Measurements from ENCODE around the gene ZNF195.

DNA sequence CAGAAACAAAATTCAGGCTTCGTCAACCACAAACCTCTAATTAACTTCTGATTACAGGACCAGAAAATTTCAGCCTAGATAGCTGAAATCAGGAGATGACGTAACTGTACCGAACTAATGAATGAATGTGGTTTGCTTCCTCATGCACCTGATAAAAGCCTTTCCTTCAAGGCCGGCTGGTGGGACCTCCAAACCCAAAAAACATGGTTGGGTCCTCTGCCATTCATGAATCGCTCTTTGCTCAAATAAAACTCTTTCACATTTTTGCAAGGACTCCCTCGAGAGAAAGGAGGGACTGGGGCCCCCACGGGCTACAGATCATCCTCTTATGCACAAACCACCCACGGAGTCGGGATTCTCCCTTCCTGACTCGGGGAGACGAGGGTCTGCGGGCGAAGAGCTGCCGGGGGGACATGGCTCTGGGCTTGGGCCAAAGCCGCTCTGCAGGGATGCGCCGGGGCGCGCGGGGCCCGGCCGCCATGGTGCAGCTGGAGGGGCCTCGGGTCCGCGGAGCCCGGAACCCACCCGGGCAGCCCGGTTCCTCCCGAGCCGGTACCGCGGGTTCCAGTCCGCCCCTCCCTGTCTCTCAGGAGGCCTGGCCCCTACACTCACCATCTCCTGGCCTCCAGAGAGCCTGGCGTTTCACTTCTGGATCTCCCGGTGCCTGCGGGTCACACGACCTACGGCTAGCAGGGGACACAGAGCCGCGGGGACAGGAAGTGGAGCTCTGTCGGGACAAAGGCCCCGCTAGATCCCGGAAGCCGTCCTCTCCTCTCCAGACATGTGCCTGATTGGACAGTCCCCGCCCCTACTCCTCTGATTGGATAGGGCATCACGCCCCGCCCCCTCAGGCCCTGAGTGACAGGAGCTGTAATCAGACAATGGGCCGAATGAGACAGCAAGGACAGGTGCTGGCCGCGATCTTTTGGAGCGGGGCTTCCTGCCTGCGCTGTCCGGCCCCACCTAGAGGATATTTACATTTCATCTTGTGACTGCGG lies at the start of gene ZNF195:
- TF ChIP-seq CTCF (IDR thresholded peaks at IDR 0.05) (no peak), POLR2A (IDR thresholded peaks at IDR 0.05) (peak; percentile 72 to 79)

Data from Peyer's patch (tissue), 4 donors.